Neural progenitor cell (in vitro differentiated cells): Measurements from ENCODE around the gene RBMS2. TPM values are rescaled to one million over a fixed set of nuclear protein-coding genes. Genes with fewer than 3 reads are reported as not detected.
A peak's percentile ranks its signal among the peaks of the same experiment; 100 is the strongest.

Experiments
- DNase-seq: peaks from one replicate; pipeline ENCODE4 v3.0.0-alpha.2; 2016; ENCODE audit warnings: low spot score
- H2AFZ ChIP-seq: fragments of 200-600 bp; sonication (generic); replicated peaks from 2 replicates; pipeline ENCODE4 v1.6.1; 2016; ENCODE audit warnings: antibody characterized with exemption
- H3F3A ChIP-seq: fragments of 200-600 bp; sonication (generic); 2 replicates; pipeline ENCODE4 v1.6.1; 2016; ENCODE audit warnings: antibody characterized with exemption, low read depth
- H3K27ac ChIP-seq: fragments of 200-600 bp; sonication (generic); 2 replicates; pipeline ENCODE4 v1.5.1; 2016; ENCODE audit warnings: mild to moderate bottlenecking
- H3K27me3 ChIP-seq: fragments of 200-600 bp; sonication (generic); 2 replicates; pipeline ENCODE4 v1.6.1; 2016; ENCODE audit warnings: mild to moderate bottlenecking, moderate library complexity
- H3K36me3 ChIP-seq: fragments of 200-600 bp; sonication (generic); 2 replicates; pipeline ENCODE4 v1.5.1; 2016
- H3K4me1 ChIP-seq: fragments of 200-600 bp; sonication (generic); 2 replicates; pipeline ENCODE4 v1.6.1; 2016; ENCODE audit warnings: mixed run types
- H3K4me2 ChIP-seq: fragments of 200-600 bp; sonication (generic); 2 replicates; pipeline ENCODE4 v1.6.1; 2016
- H3K4me3 ChIP-seq: fragments of 200-600 bp; sonication (generic); 2 replicates; pipeline ENCODE4 v1.5.1; 2016
- H3K79me2 ChIP-seq: fragments of 200-600 bp; sonication (generic); 2 replicates; pipeline ENCODE4 v1.6.1; 2016; ENCODE audit warnings: low read depth
- H3K9ac ChIP-seq: fragments of 200-600 bp; sonication (generic); 2 replicates; pipeline ENCODE4 v1.6.1; 2016
- H3K9me3 ChIP-seq: fragments of 200-600 bp; sonication (generic); 2 replicates; pipeline ENCODE4 v1.5.1; 2016; ENCODE audit warnings: low read depth
- H4K20me1 ChIP-seq: fragments of 200-600 bp; sonication (generic); 2 replicates; pipeline ENCODE4 v1.6.1; 2016; ENCODE audit warnings: low read depth
- H3K27ac Mint-ChIP-seq: 3 replicates; pipeline ENCODE4 v1.8.0; 2021; ENCODE audit warnings: mixed read lengths
- H3K27me3 Mint-ChIP-seq: 2 replicates; pipeline ENCODE4 v1.8.0; 2022; ENCODE audit warnings: low read depth, mild to moderate bottlenecking, inconsistent platforms, moderate library complexity, mixed read lengths; ENCODE audit not compliant: insufficient read depth
- H3K36me3 Mint-ChIP-seq: 3 replicates; pipeline ENCODE4 v1.8.0; 2021; ENCODE audit warnings: mixed read lengths
- H3K4me1 Mint-ChIP-seq: 3 replicates; pipeline ENCODE4 v1.8.0; 2021; ENCODE audit warnings: mixed read lengths
- H3K4me3 Mint-ChIP-seq: 3 replicates; pipeline ENCODE4 v1.8.0; 2021; ENCODE audit warnings: mild to moderate bottlenecking, moderate library complexity, mixed read lengths
- H3K9me3 Mint-ChIP-seq: 3 replicates; pipeline ENCODE4 v1.8.0; 2020; ENCODE audit warnings: mixed read lengths
- EZH2 ChIP-seq: fragments of 200-600 bp; sonication (generic); IDR thresholded peaks from 2 replicates; pipeline ENCODE4 v1.6.1; 2017; ENCODE audit warnings: antibody characterized with exemption, mild to moderate bottlenecking, moderate library complexity
- EZH2phosphoT487 ChIP-seq: fragments of 200-600 bp; sonication (generic); IDR thresholded peaks from 2 replicates; pipeline ENCODE4 v1.6.1; 2017; ENCODE audit warnings: antibody characterized with exemption
- total RNA-seq: library from RNA; depleted of rRNA; stranded (reverse); fragments of >200 nt; gene quantifications from 2 replicates; pipeline ENCODE4 v1.2.3, GENCODE V29; 2015; ENCODE audit warnings: low replicate concordance
- TF ChIP-seq, protein P1 (sequence below): fragments of 200-600 bp; sonication (generic); IDR thresholded peaks from 2 replicates; pipeline ENCODE4 v1.5.1; 2017; ENCODE audit warnings: antibody characterized with exemption, mild to moderate bottlenecking

RBMS2 gene
- total RNA-seq, 1 donor from 2014 or later: 12.9 TPM

DNA sequence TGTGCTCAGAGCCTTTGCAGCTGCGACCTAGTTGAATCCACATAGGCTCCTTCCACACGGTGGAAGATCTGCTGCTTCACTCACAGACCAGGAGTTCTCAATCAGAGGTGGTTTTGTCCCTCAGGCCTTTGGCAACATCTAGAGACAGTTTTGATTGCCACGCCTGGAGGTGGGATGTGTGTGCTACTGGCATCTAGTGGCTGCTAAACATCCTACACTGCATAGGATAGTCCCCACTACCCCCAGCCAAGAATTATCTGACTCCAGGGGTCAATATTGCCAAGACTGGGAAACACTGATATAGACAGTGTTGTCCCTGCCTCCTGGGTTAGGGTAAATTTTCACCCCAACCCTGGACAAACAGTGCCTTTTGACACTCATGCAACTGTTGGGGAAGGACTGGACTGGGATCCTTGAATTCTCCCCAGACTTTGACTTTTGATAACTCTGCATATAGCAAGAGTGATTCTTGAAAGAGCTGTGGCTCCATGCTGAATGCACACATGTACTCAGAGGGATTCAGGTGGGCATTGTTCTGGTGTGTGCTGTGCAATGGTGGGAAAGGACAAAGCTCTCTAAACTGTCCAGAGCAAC lies 68.7 kb downstream of the RBMS2 start:
- Histone ChIP-seq H3K79me2 (no peaks in the 10 kb centered on the region), H3K4me3 (no peak overlapping the region), H3K36me3 (no peaks in the 10 kb centered on the region), H3K4me2 (no peak overlapping the region), H3K27me3 (no peaks in the 10 kb centered on the region), H3K9ac (no peak overlapping the region), H2AFZ (no peak overlapping the region), H3F3A (peaks cover 16% of the 10 kb centered on the region), H3K27ac (no peak overlapping the region), H4K20me1 (no peaks in the 10 kb centered on the region), H3K9me3 (no peaks in the 10 kb centered on the region), H3K4me1 (no peaks in the 10 kb centered on the region)
- Mint-ChIP-seq H3K27ac (no peak overlapping the region), H3K4me3 (no peak overlapping the region), H3K27me3 (peaks cover 4% of the 10 kb centered on the region), H3K9me3 (no peaks in the 10 kb centered on the region), H3K36me3 (peaks cover 18% of the 10 kb centered on the region), H3K4me1 (peaks cover 6% of the 10 kb centered on the region)
- DNase-seq: peak; percentile 45
- TF ChIP-seq, protein P1, sequence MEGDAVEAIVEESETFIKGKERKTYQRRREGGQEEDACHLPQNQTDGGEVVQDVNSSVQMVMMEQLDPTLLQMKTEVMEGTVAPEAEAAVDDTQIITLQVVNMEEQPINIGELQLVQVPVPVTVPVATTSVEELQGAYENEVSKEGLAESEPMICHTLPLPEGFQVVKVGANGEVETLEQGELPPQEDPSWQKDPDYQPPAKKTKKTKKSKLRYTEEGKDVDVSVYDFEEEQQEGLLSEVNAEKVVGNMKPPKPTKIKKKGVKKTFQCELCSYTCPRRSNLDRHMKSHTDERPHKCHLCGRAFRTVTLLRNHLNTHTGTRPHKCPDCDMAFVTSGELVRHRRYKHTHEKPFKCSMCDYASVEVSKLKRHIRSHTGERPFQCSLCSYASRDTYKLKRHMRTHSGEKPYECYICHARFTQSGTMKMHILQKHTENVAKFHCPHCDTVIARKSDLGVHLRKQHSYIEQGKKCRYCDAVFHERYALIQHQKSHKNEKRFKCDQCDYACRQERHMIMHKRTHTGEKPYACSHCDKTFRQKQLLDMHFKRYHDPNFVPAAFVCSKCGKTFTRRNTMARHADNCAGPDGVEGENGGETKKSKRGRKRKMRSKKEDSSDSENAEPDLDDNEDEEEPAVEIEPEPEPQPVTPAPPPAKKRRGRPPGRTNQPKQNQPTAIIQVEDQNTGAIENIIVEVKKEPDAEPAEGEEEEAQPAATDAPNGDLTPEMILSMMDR: peak; percentile 54
- TF ChIP-seq EZH2phosphoT487: no peak

DNA sequence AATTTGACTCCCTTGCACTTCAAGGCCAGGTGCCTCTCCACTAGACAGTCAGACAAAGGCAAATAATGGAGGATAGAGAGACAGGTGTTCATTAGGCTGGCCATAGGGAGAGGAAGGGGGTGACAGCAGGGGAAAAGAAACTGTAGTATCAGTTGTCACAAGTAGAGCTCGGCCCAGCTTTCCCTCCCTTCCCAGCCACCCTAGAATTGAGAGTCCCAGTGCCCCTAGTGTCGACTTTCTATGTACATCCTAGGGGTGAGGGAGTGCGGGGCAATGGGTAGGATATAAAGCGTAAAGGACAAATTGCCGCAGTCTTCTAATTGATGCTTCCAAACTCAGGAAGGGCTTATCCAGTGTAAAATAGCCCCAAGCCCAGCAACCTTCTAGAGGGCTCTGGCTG lies 69.5 kb downstream of the RBMS2 start:
- Histone ChIP-seq H3K4me1 (no peaks in the 10 kb centered on the region), H3K9me3 (no peaks in the 10 kb centered on the region), H3K27ac (no peak overlapping the region), H3K9ac (no peak overlapping the region), H3F3A (peaks cover 24% of the 10 kb centered on the region), H3K79me2 (no peaks in the 10 kb centered on the region), H3K27me3 (no peaks in the 10 kb centered on the region), H4K20me1 (no peaks in the 10 kb centered on the region), H3K4me3 (no peak overlapping the region), H3K4me2 (no peak overlapping the region), H2AFZ (no peak overlapping the region), H3K36me3 (no peaks in the 10 kb centered on the region)
- DNase-seq: peak; percentile 20
- Mint-ChIP-seq H3K27me3 (peaks cover 4% of the 10 kb centered on the region), H3K4me3 (no peak overlapping the region), H3K36me3 (peaks cover 18% of the 10 kb centered on the region), H3K4me1 (peaks cover 6% of the 10 kb centered on the region), H3K27ac (no peak overlapping the region), H3K9me3 (no peaks in the 10 kb centered on the region)
- no peak for TF ChIP-seq EZH2
- TF ChIP-seq, protein P1: peak; percentile 10

DNA sequence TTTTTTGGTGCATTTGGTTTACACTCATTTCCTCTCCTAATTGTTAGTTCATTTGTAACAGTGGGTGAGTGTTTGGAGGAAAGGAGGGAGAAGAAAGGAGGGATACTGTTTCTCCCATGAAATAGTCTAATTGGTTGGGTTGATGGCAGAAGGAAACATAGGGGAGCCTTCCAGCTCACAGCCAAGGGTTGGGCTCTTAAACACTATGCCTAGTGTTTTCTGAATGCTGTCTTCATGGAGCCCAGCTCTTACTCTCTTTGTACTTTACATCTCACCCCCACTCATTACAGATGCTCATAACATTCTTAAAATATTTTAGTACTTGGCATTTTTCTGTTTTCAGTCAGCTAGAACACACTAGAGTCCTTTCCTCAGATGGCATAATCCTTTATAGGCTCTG lies 70.3 kb downstream of the RBMS2 start:
- Histone ChIP-seq H3K27ac (peak overlapping the region; percentile 45), H3K9me3 (no peaks in the 10 kb centered on the region), H3F3A (peaks cover 25% of the 10 kb centered on the region), H3K79me2 (no peaks in the 10 kb centered on the region), H3K9ac (no peak overlapping the region), H3K4me3 (no peak overlapping the region), H3K27me3 (no peaks in the 10 kb centered on the region), H4K20me1 (no peaks in the 10 kb centered on the region), H3K36me3 (no peaks in the 10 kb centered on the region), H3K4me2 (no peak overlapping the region), H3K4me1 (no peaks in the 10 kb centered on the region), H2AFZ (no peak overlapping the region)
- H3K4me1 Mint-ChIP-seq: peaks cover 7% of the 10 kb centered on the region
- TF ChIP-seq EZH2 (no peak), EZH2phosphoT487 (no peak)
- TF ChIP-seq, protein P1: no peak
- no peak for DNase-seq
- no peaks in the 10 kb centered on the region for H3K9me3 Mint-ChIP-seq
- no peak overlapping the region for H3K4me3 Mint-ChIP-seq
- H3K36me3 Mint-ChIP-seq: peaks cover 18% of the 10 kb centered on the region
- no peak overlapping the region for H3K27ac Mint-ChIP-seq
- peaks cover 4% of the 10 kb centered on the region for H3K27me3 Mint-ChIP-seq
